ENCODE measurements around the gene MADD.

DNA sequence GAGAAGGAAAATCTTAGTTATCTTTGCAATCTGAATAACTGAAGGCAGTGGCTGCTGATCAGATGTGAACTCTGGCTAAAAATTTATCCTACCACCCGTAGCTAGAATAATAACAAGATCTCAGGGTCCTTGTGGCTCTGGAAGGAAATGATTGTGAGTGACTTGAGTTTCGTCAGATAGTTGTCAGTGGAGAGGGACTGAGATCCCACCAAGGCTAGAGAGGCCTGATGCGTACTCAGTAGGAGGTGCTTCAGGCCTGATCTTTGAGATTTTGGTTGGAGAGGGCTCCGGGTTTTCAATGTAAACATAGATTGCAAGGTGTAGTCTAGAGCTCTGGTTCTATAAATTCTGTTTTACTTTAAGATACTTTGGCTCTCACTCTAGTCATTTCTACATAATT is 1.4 kb downstream of the MADD start:
- TF ChIP-seq CTCF (IDR thresholded peaks at IDR 0.05; ENCODE audit: borderline replicate concordance, extremely low read depth, low read length, poor library complexity, severe bottlenecking) (no peak), EZH2 (IDR thresholded peaks at IDR 0.05; ENCODE audit: borderline replicate concordance, low read depth, low read length, severe bottlenecking) (no peak)

Data from DND-41 (cell line).